ENCODE results near the gene HDAC4.

DNA sequence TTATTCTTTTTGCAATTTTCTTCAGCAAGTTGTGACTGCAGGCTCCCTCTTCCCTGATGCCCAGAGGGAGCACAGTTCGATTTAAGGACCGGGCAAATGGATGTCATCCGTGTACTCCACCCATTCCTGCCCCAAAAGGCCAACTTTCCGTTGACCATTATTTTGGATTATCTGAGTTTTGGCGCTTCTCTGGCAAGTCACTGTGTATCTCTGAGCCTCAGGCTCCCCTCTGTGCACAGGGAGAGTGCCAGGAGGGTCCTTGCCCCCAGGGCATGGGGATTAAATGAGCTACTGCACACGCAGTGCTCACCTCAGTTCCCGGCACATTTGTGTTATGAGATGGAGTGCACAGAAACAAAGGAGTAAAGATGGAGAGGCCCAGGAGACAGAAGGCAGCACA lies 41.4 kb upstream of the HDAC4 start:
- TF ChIP-seq, protein P1, sequence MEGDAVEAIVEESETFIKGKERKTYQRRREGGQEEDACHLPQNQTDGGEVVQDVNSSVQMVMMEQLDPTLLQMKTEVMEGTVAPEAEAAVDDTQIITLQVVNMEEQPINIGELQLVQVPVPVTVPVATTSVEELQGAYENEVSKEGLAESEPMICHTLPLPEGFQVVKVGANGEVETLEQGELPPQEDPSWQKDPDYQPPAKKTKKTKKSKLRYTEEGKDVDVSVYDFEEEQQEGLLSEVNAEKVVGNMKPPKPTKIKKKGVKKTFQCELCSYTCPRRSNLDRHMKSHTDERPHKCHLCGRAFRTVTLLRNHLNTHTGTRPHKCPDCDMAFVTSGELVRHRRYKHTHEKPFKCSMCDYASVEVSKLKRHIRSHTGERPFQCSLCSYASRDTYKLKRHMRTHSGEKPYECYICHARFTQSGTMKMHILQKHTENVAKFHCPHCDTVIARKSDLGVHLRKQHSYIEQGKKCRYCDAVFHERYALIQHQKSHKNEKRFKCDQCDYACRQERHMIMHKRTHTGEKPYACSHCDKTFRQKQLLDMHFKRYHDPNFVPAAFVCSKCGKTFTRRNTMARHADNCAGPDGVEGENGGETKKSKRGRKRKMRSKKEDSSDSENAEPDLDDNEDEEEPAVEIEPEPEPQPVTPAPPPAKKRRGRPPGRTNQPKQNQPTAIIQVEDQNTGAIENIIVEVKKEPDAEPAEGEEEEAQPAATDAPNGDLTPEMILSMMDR (IDR thresholded peaks at IDR 0.05), result no peak
- TF ChIP-seq EP300 (IDR thresholded peaks at IDR 0.05), result no peak
